CD4-positive, alpha-beta T cell treated with Interleukin-6 at 100 ng/mL for 8 hours (primary cell): ENCODE results near the gene ATP13A3.

Experiments used
- DNase-seq: peaks from one replicate; pipeline ENCODE4 v3.0.0-alpha.2; 2020; ENCODE audit warnings: mixed read lengths, low spot score

Gene ATP13A3

GRCh38 chr3:194439881-194440550 lies 46.8 kb downstream of the ATP13A3 start:
- no peak for DNase-seq

DNA sequence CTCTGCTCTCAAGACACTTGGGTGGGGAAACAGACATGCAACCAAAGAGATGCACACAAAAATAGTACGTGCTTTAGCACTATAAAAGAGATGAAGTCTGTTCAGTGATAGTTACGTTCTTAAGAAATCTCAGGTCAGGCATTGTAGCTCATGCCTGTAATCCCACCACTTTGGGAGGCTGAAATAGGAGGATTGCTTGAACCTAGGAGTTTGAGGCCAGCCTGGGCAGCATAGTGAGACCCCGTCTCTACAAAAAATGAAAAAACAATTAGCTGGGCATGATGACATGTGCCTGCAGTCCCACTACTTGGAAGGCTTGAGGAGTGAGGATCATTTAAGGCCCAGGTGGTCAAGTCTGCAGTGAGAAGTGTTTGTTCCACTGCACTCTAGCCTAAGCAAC lies 52.3 kb downstream of the ATP13A3 start:
- no peak for DNase-seq

DNA sequence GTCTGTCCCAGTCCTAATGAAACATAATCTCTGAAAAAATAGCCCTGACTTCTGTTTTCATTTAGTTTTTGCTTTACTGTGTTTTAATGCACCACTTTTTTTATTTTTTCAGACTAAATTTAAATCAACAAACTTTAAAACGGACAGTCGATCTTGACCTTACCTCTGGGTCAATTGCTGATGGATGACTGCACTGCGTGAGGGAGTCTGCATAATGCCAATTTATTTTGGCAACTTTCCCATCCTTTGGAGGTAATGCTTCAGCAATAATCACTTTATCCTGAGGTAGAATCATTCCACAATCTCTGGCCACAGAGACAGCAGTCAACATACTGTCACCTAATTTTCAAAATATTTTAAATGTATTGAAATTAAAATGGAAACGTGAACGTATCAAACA lies 55.2 kb downstream of the ATP13A3 start:
- no peak for DNase-seq

DNA sequence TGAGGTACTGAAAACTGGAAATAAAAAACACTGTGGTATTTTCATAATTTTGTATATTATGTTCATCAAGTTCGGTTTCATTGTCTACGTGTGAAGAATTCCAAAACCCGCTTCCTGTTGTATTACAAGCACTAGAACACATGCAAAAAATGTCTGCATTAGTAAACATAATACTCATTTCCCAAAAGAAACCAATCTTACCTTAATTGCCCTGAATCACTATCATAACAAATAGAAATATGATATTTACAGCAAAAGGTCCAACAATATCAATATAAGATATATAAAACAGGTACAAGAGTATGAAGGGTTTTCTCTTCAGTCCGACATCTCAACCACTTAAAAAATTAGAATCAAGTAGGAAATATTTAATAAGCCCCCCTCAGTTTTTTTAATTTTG lies 61.4 kb downstream of the ATP13A3 start:
- DNase-seq, result no peak

DNA sequence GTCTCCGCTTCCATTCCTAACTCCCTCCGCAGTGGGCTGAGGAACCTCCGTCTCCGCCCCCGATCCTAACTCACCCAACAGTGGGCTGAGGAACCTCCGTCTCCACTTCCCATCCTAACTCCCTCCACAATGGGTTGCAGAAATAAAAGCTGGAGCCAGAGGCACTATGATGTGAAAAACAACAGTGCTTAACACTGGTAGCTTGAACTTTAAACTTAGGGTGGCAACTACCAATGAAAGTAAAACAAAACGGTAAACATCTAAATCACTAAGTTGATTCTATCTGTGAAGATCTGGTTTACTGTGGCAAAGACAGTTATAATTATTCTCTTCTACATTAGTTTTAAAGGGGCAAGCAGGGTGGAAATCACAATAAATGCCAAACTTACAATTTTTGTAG lies 61.8 kb downstream of the ATP13A3 start:
- no peak for DNase-seq

DNA sequence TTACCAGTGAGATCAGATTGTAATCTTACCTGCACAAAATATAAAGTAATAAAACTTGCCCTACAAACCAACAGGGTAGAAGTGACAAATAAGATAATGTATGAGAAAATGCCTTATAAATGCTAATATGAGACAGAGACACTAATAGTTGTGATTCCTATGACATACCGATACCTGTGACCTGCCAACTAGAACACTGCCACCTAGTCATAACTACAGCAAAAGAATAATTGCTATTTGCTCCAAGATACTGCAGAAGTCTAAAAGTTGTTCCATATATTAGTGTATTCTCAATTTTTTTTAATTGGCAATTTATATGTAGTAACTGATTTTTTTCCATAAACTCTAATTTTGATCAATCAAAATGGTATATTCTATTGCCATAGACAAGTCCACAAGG lies 62.4 kb downstream of the ATP13A3 start:
- no peak for DNase-seq

DNA sequence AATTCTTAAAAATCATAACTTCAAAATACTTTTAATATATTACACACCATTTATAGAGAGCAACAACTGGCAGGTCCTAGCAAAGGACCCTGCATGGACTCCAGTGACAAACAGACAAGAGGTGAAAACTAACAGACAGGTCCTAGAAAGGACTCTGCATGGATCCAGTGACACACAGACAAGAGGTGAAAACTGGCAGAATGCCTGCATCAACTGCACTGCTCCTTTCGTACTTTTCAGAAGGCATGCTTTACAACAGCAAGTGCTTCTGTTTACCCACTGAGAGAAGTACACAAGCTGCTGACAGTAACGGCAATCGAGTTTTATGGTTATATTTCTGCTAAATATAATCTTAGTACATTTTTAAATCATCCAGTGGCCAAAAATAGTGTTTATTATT lies 63.5 kb downstream of the ATP13A3 start:
- DNase-seq, result no peak

- DNase-seq, result no peak
Measured at GRCh38 chr3:194422188-194422587, 64.6 kb downstream of the ATP13A3 start.

DNA sequence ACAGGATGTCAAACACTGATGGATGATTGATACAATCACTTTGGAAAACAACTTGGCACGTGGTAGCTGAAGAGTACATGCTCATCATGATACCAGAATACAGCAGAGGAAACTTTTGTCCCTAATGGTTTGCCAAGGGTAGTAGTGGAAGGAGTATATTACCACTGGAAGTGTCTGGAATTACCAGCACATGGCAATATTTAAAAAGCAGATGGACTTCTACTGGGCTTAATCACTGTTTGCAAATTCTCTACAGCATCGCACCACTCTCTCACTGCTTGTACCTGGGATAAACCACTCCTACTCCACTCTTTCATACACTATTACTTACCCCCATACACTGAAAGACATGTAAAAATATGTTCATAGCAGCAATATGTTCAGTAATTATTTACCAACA lies 68.1 kb downstream of the ATP13A3 start:
- DNase-seq, result no peak

- no peak for DNase-seq
Measured at GRCh38 chr3:194407423-194407822, 79.4 kb downstream of the ATP13A3 start.

- DNase-seq, result no peak
Measured at GRCh38 chr3:194405766-194406165, 81.0 kb downstream of the ATP13A3 start.

DNA sequence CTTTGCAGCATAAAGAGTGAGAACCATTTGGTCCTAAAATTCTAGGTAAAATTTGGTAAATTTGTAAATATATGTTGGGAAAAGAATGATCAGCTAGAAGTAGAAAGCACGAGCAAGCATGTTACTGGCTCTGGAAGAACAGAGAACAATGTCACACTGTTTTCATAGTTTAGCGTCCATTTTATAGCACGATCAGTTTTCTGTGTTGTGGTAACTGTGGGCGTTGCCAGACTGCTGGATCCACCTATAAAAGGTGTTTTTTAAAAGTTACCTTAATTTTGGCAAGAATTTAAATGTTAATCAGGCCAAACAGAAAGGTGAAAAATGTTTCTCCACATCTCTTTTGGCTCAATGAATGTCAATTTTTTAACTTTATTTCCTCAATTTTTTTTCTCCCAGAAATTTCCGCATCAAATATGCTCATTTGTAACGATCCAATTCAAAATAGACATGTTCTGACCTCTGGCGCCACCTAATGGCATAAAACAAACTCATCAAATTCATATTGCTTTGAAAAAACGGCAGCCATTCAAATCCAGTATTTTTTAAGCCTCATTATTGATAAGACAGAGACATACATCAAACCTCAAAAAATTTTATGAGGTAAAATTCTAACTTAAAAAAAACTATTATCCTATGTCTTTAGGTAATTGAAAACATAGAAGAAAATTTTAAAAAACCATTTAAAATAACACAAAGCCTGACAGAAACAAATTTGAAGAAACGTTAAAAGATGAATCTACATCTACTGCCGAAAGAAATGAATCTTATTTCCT lies 82.2 kb downstream of the ATP13A3 start:
- peak; percentile 46 for DNase-seq

GRCh38 chr3:194401868-194402329 lies 84.9 kb downstream of the ATP13A3 start:
- DNase-seq, result no peak

GRCh38 chr3:194401346-194401745 lies 85.5 kb downstream of the ATP13A3 start:
- no peak for DNase-seq

GRCh38 chr3:194399874-194400411 lies 86.9 kb downstream of the ATP13A3 start:
- DNase-seq, result no peak

DNA sequence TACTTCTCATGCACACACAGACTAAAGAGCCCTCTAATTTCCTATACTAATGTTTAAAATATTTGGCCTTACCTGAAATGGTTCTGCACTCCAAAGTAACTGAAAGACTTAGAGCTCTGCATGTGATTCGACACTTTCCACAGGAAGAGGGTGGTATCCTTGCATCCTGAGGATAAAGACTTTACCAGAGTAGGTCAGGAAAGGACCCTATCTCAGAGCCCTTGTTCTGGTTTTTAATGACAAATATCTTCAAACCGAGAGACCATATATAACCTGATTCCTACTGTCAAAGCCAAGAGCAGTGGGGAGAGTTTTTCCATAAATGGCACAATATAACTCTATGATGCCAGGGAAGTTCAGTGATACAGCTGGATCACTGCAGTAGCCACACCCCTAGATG lies 87.6 kb downstream of the ATP13A3 start, which contains the start of gene GP5:
Gene GP5 (minus strand): TSS at position 101 of the 400 bp plus-strand sequence. CDS start 984 bp downstream, outside the sequence.
- DNase-seq, result no peak

DNA sequence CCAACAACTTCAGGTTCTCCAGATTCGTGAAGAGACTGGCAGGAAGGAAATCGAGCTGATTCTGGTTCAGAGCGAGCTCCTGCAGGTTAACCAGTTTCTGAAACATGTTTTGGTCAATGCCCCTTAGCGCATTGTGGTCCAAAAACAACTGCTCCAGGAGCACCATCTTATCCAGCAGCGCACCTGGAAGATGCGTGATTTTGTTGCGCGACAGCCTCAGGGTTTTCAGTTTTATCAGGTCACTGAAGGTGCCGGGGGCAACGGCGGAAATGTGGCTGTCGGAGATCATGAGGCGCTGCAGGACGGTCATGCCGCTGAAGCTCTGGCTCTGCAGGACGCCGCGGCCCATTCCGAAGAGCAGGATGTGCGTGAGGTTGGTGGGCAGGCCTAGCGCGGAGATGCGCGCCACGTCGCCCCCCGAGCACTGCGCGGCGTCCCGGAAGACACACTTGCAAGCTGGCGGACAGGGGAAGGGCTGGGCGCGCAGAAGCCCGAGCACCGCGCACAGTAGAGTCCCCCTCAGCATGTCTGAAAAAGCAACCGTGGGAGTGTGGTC lies 89.0 kb downstream of the ATP13A3 start:
- peak; percentile 39 for DNase-seq

DNA sequence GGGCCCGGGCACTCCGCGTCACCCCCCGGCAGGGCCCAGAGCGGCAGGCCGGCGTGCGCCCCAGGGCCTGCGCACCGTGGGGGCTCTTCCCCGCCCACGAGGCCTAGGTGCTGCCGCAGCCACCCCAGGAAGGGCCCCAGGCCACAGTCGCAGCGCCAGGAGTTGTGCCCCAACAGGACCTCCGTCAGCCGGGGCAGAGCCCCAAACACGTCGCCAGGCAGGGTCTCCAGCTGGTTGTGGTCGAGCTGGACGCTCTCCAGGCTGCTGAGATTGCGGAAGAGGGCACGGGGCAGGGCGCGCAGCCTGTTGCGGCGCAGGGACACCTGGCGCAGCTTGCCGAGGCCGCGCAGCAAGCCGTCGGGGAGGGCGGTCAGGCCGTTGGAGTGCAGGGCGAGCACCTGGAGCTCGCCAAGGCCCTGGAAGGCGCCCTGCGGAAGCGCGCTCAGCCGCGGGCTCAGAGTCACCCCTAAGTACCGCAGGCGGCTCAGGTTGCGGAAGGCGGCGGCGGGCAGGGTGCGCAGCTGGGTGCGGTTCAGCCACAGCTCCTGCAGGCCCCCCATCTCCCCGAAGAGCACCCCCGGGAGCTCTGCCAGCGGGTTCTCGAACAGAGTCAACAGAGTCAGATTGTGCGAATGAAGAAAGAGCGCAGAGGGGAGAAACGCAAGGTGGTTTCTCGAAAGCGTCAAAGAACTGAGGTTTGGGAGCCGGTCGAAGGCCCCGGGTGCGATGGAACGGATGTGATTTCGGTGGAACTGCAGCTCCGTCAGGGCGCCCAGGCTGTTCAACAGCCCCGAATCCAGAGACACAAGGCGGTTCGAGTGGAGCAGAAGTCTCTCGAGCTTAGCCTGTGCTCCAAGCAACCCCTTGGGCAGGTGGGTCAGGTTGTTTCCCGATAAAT lies 89.7 kb downstream of the ATP13A3 start:
- peak; percentile 37 for DNase-seq

GRCh38 chr3:194396539-194396858 lies 90.3 kb downstream of the ATP13A3 start:
- no peak for DNase-seq

GRCh38 chr3:194395778-194396538 lies 90.8 kb downstream of the ATP13A3 start:
- peak; percentile 72 for DNase-seq

DNA sequence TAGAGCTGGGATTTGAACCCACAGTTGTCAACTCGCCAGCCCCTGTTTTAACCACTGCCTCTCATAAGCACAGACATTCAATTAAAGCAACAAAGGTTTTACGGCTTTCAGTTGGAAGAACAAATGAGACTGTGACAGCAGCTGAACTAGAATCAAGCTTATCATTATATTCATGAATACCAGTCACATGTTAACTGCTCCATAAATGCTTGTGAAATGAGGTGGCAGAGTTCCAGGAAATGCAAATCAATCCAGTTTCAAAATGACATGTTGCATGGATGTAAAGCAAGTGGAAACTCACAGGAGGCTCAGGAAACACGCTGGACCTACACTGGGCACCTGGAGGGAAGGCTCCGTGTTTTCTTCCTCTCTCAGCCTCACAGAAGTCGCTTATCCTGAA lies 91.6 kb downstream of the ATP13A3 start:
- DNase-seq, result no peak
